Panc1 (cell line): ENCODE results near the gene SDK2. TPM values are rescaled to one million over a fixed set of nuclear protein-coding genes. Genes with fewer than 3 reads are reported as not detected.

Source experiments
- ATAC-seq: fragments of 200-7000 bp; cut with Tn5 transposase; 2 replicates; pipeline ENCODE4 v1.9.1; 2020; ENCODE audit warnings: mild to moderate bottlenecking, moderate library complexity
- BruUV-seq: library from RNA; stranded (reverse); fragments of 400-500 nt; replicated peaks from 2 replicates; lab custom pipeline; 2021; lab: Mats Ljungman, UMichigan
- CTCF ChIA-PET: fragments of 300-600 bp; sonication (Branson Sonifier 250); formaldehyde crosslinking; loops from one replicate; lab custom pipeline; 2022; ENCODE audit warnings: antibody characterized with exemption; lab: Charles Lee
- POLR2A ChIA-PET: fragments of 300-600 bp; sonication (Branson Sonifier 250); formaldehyde crosslinking; loops from one replicate; lab custom pipeline; 2022; ENCODE audit warnings: antibody characterized with exemption; lab: Charles Lee
- DNase-seq: peaks from one replicate; pipeline ENCODE4 v3.0.0-alpha.2; 2010; ENCODE audit warnings: low read depth, low spot score
- H3K27ac ChIP-seq: 2 replicates; pipeline ENCODE4 v1.5.1; 2011; ENCODE audit warnings: mild to moderate bottlenecking, low read length, inconsistent platforms
- H3K27me3 ChIP-seq: fragments of 200-500 bp; sonication (Bioruptor generic); 2 replicates; pipeline ENCODE4 v1.6.0; 2014; ENCODE audit warnings: low read length, inconsistent platforms; ENCODE audit not compliant: control insufficient read depth, insufficient read depth
- H3K36me3 ChIP-seq: fragments of 200-500 bp; sonication (Bioruptor generic); 2 replicates; pipeline ENCODE4 v1.5.1; 2014; ENCODE audit warnings: inconsistent platforms, mild to moderate bottlenecking, low read length, moderate library complexity; ENCODE audit not compliant: control insufficient read depth, insufficient read depth
- H3K4me1 ChIP-seq: 2 replicates; pipeline ENCODE4 v1.5.1; 2011; ENCODE audit warnings: inconsistent platforms, mild to moderate bottlenecking, low read length, moderate library complexity; ENCODE audit not compliant: control insufficient read depth, insufficient read depth
- H3K4me3 ChIP-seq, 2 experiments: 2 replicates each; pipeline ENCODE4 v1.5.1; 2011 to 2012; ENCODE audit warnings: low read depth in 2 of 2, low read length in 2 of 2, mild to moderate bottlenecking in 2 of 2, inconsistent platforms in 1 of 2, moderate library complexity in 1 of 2
- H3K9me3 ChIP-seq: fragments of 200-500 bp; sonication (Bioruptor generic); 2 replicates; pipeline ENCODE4 v1.5.1; 2014; ENCODE audit warnings: low read depth, mild to moderate bottlenecking, inconsistent platforms, low read length, moderate library complexity; ENCODE audit not compliant: control insufficient read depth, insufficient read depth
- CTCF ChIP-seq: fragments of 450-650 bp; IDR thresholded peaks from 2 replicates; pipeline ENCODE4 v1.5.1; 2017; ENCODE audit warnings: mild to moderate bottlenecking
- POLR2AphosphoS5 ChIP-seq: IDR thresholded peaks from 2 replicates; pipeline ENCODE4 v1.6.1; 2012; ENCODE audit warnings: mild to moderate bottlenecking, low read depth, low read length, moderate library complexity
- REST ChIP-seq, 2 experiments: IDR thresholded peaks; 2 replicates each; pipeline ENCODE4 v1.6.1; 2011 to 2012; ENCODE audit warnings: low read depth in 2 of 2, control low read depth in 1 of 2, low read length in 1 of 2, mild to moderate bottlenecking in 1 of 2, moderate library complexity in 1 of 2; ENCODE audit not compliant: insufficient read depth in 1 of 2
- SIN3A ChIP-seq: IDR thresholded peaks from 2 replicates; pipeline ENCODE4 v1.6.1; 2012; ENCODE audit warnings: low read depth, mild to moderate bottlenecking, low read length, moderate library complexity, borderline replicate concordance; ENCODE audit not compliant: insufficient read depth
- TCF7L2 ChIP-seq: IDR thresholded peaks from 2 replicates; pipeline ENCODE4 v1.6.1; 2011; ENCODE audit warnings: mild to moderate bottlenecking, low read depth, low read length, inconsistent platforms
- in situ Hi-C: cut with HindIII; loops from 2 replicates; pipeline ENCODE4 v1.10.0; 2016; ENCODE audit warnings: low sequenced_read_pairs, low pct_unique_long_range_greater_than_20kb
- intact Hi-C: fragments of 100-400 bp; cut with micrococcal nuclease; formaldehyde crosslinking; loops from one replicate; pipeline ENCODE4 v1.10.0; 2022; ENCODE audit not compliant: unreplicated experiment
- total RNA-seq: library from RNA; stranded (reverse); gene quantifications from one replicate; pipeline ENCODE4 v1.2.1, GENCODE V29; 2021; ENCODE audit not compliant: unreplicated experiment

Gene SDK2
- total RNA-seq, 1 experiment from 2014 or later, result 0.41 TPM

GRCh38 chr17:73603971-73604370 lies 40.3 kb downstream of the SDK2 start:
- no peak for DNase-seq
- POLR2A ChIA-PET, result no interaction called here
- Histone ChIP-seq H3K4me1 (no peaks in the 10 kb centered on the region), H3K36me3 (no peaks in the 10 kb centered on the region), H3K27ac (no peak overlapping the region), H3K27me3 (no peaks in the 10 kb centered on the region; the same call in 1 of the 2 replicates), H3K9me3 (no peaks in the 10 kb centered on the region), H3K4me3 (no peak overlapping the region)
- ATAC-seq, result no peak
- BruUV-seq, result no TSS peak
- TF ChIP-seq SIN3A (no peak), TCF7L2 (no peak), REST (IDR thresholded peaks at IDR 0.05; ENCODE audit: insufficient read depth in 1 of 2, low read depth in 2 of 2, low read length in 1 of 2) (no peak), CTCF (no peak), POLR2AphosphoS5 (no peak)
- CTCF ChIA-PET, result no interaction called here
- in situ Hi-C loops (no loop called here), intact Hi-C loops (no loop called here)

- in situ Hi-C loops, result no loop called here
- POLR2A ChIA-PET, result no interaction called here
- Histone ChIP-seq H3K4me1 (no peaks in the 10 kb centered on the region), H3K36me3 (no peaks in the 10 kb centered on the region), H3K27ac (no peak overlapping the region), H3K27me3 (no peaks in the 10 kb centered on the region), H3K4me3 (no peak overlapping the region), H3K9me3 (no peaks in the 10 kb centered on the region)
- ATAC-seq (no peak), DNase-seq (no peak)
- intact Hi-C loops, result no loop called here
- CTCF ChIA-PET, result no interaction called here
- BruUV-seq, result no TSS peak
- TF ChIP-seq TCF7L2, result no peak
- no peak for TF ChIP-seq SIN3A
- no peak for TF ChIP-seq POLR2AphosphoS5
- no peak for TF ChIP-seq CTCF
Observed at GRCh38 chr17:73600103-73600871, 44.0 kb downstream of the SDK2 start.
